Thyroid gland (tissue), 4 donors: ENCODE data around the gene ZNF136.

Experiments used
- CTCF ChIP-seq, 6 experiments: fragments of 200-600 bp in 3 of 6; fragments of 450-650 bp in 3 of 6; sonication (generic) in 3 of 6; IDR thresholded peaks; one replicate each; pipeline ENCODE4 v1.5.1; 2016 to 2019; ENCODE audit warnings: antibody characterized with exemption in 6 of 6, mild to moderate bottlenecking in 2 of 6, inconsistent platforms in 1 of 6, moderate library complexity in 1 of 6
- POLR2A ChIP-seq, 2 donors: fragments of 450-650 bp; IDR thresholded peaks; one replicate each; pipeline ENCODE4 v1.6.1; 2017; ENCODE audit warnings: antibody characterized with exemption in 2 of 2, mild to moderate bottlenecking in 2 of 2, moderate library complexity in 1 of 2

DNA sequence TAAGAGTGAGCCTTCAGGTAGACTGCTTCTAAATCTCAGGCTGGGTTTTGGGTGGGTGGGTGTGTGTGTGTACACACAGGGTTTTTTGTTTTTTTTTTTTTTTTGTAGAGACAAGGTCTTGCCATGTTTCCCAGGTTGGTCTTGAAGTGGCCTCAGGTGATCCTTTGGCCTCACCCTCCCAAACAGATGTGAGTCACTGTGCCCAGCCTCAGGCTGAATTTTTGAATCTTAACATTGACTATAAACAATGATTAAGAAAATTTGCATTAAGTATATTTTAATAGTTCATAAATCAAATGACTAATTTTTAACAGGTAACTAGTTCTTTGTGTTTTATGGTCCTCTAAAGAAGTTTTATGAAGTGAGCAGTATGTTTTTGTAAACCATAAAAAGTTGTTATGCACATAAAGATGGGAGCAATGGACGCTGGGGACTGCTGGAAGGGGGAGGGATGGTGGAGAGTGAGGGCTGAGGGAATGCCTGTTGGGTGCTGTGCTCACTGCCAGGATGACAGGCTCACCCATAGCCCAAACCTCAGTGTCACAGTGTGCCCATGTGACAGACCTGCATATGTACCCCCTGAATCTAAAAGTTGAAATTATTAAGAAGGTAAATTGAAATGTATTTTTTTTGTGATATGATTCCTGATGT, 60.2 kb downstream of the ZNF136 start:
- TF ChIP-seq CTCF (IDR thresholded peaks at IDR 0.05): no peak
- TF ChIP-seq POLR2A (IDR thresholded peaks at IDR 0.05): no peak
